Endothelial cell of hepatic sinusoid (primary cell): Measurements from ENCODE around the gene SAMD13.

Source experiments
- in situ Hi-C: cut with HindIII; loops from 2 replicates; pipeline ENCODE4 v1.10.0; 2017; ENCODE audit warnings: low sequenced_read_pairs

Gene SAMD13

GRCh38 chr1:84370266-84370665 lies 68.8 kb downstream of the SAMD13 start:
- in situ Hi-C loops, result no loop called here

- in situ Hi-C loops, result no loop called here
Measured at GRCh38 chr1:84370831-84371394, 69.4 kb downstream of the SAMD13 start.

- in situ Hi-C loops, result no loop called here
Measured at GRCh38 chr1:84373436-84374141, 72.1 kb downstream of the SAMD13 start.

GRCh38 chr1:84374991-84375696 lies 73.6 kb downstream of the SAMD13 start:
- in situ Hi-C loops, result loop anchor here (5.0 kb wide), 1 partner anchor 233 kb away; the partner anchor contains the start of gene PRKACB

- in situ Hi-C loops, result loop anchor here (5.0 kb wide), 1 partner anchor 234 kb away; the partner anchor contains the start of gene PRKACB
Measured at GRCh38 chr1:84376000-84376910, 74.7 kb downstream of the SAMD13 start.

- in situ Hi-C loops, result loop anchor here (5.0 kb wide), 1 partner anchor 235 kb away; the partner anchor contains the start of gene PRKACB
Measured at GRCh38 chr1:84377480-84378095, 76.1 kb downstream of the SAMD13 start.

GRCh38 chr1:84379138-84379916 lies 77.8 kb downstream of the SAMD13 start:
- in situ Hi-C loops, result loop anchor here (5.0 kb wide), 1 partner anchor 237 kb away; the partner anchor contains the start of gene PRKACB

- in situ Hi-C loops, result loop anchor here (5.0 kb wide), 1 partner anchor 238 kb away; the partner anchor contains the start of gene PRKACB
Measured at GRCh38 chr1:84379917-84380180, 78.3 kb downstream of the SAMD13 start.

- in situ Hi-C loops, result no loop called here
Measured at GRCh38 chr1:84382127-84382526, 80.6 kb downstream of the SAMD13 start.

- in situ Hi-C loops, result no loop called here
Measured at GRCh38 chr1:84385347-84385746, 83.8 kb downstream of the SAMD13 start.

GRCh38 chr1:84386716-84387479 lies 85.4 kb downstream of the SAMD13 start:
- in situ Hi-C loops, result no loop called here

GRCh38 chr1:84387480-84388163 lies 86.1 kb downstream of the SAMD13 start:
- in situ Hi-C loops, result no loop called here

GRCh38 chr1:84390226-84390625 lies 88.7 kb downstream of the SAMD13 start:
- in situ Hi-C loops, result no loop called here

GRCh38 chr1:84398175-84399155 lies 97.0 kb downstream of the SAMD13 start, which contains the start of gene DNASE2B:
DNASE2B (plus strand) TSS chr1:84398484; CDS start chr1:84398565, 81 bp downstream.
- in situ Hi-C loops, result no loop called here
